Stimulated activated memory B cell treated with anti-CD40 and anti-IgM and Interleukin-4, amounts not matched to agents 10 μg/mL and 1 μg/mL and 100 μg/mL, for 72 hours (primary cell): ENCODE results near the gene FEZF2.

Experiments
- ATAC-seq: fragments of 150-1000 bp; cut with Tn5 transposase; 2 replicates; pipeline ENCODE4 v1.10.0; 2021
- H3K27ac Mint-ChIP-seq: one replicate; pipeline ENCODE4 v1.8.0; 2022; ENCODE audit warnings: mild to moderate bottlenecking, mixed read lengths
- H3K27me3 Mint-ChIP-seq: one replicate; pipeline ENCODE4 v1.8.0; 2022; ENCODE audit warnings: mixed read lengths
- H3K36me3 Mint-ChIP-seq: one replicate; pipeline ENCODE4 v1.8.0; 2022; ENCODE audit warnings: mixed read lengths
- H3K4me1 Mint-ChIP-seq: one replicate; pipeline ENCODE4 v1.8.0; 2022; ENCODE audit warnings: mixed read lengths
- H3K4me3 Mint-ChIP-seq: one replicate; pipeline ENCODE4 v1.8.0; 2022; ENCODE audit warnings: mild to moderate bottlenecking, moderate library complexity, mixed read lengths
- H3K9me3 Mint-ChIP-seq: one replicate; pipeline ENCODE4 v1.8.0; 2022; ENCODE audit warnings: mixed read lengths

Gene FEZF2

DNA sequence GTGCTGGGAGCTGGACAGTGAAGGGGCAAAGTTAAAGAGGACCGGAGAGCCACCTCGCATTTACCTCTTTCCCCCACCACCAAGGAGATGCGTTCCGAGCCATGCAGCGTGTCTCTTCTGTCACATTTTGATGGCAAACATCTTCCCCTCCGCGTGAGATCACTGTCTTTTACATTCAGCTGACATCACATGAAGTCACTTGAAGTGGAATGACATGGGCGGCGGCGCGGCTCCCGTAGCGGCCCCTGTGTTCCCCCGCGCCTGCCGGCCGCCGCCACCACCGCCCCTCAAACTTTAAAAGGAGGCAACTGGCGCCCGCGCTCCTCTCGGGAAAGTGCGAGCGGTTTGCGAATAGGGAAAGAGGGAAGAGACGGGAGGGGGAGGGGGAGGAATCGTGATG is at the start of gene FEZF2:
Gene FEZF2 (minus strand): TSS at position 336 of the 400 bp plus-strand sequence. CDS start 682 bp downstream, outside the sequence.
- Mint-ChIP-seq H3K4me1 (peaks cover 9% of the 10 kb centered on the region), H3K4me3 (no peak within 1 kb of the TSS), H3K9me3 (no peaks in the 10 kb centered on the region), H3K27ac (no peak within 1 kb of the TSS), H3K27me3 (peaks cover 91% of the 10 kb centered on the region), H3K36me3 (no peaks in the 10 kb centered on the region)
- no peak for ATAC-seq

DNA sequence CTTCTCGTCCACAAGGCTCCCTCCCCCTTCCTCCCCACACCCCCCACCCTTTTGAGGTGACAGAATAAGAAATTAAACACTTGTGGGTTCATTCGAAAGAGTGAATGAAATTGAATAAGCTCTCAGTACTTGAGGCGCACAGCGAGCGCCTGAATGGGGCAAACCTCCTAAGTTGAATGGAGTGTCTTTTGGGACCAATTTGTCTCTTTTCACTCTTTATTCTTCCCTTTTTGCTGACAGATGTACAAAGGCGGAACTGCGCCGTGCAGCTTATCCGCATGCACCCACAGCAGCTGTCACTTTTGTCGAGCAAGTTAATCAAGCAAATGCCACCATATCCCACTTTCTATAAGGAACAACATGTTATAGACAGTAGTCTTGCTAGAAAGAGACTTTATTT is 47.9 kb upstream of the FEZF2 start:
- Mint-ChIP-seq H3K4me1 (no peaks in the 10 kb centered on the region), H3K27me3 (peaks cover 8% of the 10 kb centered on the region), H3K4me3 (no peak overlapping the region), H3K36me3 (no peaks in the 10 kb centered on the region), H3K27ac (no peak overlapping the region), H3K9me3 (no peaks in the 10 kb centered on the region)
- ATAC-seq = no peak

DNA sequence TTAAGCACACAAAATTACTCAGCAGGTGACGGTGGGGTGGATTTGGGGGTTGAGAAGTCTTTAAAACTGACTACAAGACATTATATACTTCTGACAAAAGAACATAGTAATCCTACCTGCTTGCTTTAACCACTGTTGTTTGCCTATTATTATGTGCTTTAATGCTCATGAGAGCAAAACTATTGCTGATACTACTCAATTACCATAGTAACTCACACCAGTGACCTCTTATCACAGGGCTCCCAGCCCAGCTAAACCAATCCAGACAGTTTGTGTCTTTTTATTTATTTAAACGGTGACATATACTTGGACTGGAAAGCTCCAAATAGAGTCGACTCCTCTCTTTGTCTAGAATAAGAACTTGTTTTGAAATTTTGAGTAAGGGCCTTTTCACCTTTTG is 42.8 kb upstream of the FEZF2 start:
- no peak overlapping the region for H3K4me3 Mint-ChIP-seq
- no peak overlapping the region for H3K27ac Mint-ChIP-seq
- H3K27me3 Mint-ChIP-seq = no peaks in the 10 kb centered on the region
- no peak for ATAC-seq
- H3K4me1 Mint-ChIP-seq = no peaks in the 10 kb centered on the region
- no peaks in the 10 kb centered on the region for H3K36me3 Mint-ChIP-seq
- H3K9me3 Mint-ChIP-seq = no peaks in the 10 kb centered on the region

DNA sequence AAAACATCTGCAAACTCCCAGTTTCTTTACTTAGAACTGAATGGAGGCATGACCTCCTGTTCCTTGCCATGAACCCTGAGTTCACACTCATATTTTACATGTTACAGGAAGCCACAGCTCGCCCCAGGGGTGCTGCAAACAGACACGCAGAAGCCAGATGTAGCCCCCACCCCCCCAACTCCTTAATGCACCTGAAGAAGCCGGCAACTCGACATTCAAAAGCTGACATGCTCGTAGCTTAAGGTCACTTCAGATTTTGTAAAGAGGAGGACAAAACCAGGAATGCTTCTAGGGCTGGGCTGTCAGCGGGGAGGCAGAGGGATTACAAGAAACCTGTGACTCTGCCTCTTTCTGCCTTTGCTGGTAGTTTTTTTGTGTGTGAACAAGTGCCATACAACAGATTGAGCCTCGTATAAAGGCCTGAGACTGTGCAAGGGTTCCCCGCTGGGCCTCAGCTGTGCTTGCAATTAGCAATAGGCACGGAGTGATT is 42.0 kb upstream of the FEZF2 start:
- H3K4me1 Mint-ChIP-seq = no peaks in the 10 kb centered on the region
- no peak for ATAC-seq
- H3K27ac Mint-ChIP-seq = no peak overlapping the region
- H3K27me3 Mint-ChIP-seq = no peaks in the 10 kb centered on the region
- no peak overlapping the region for H3K4me3 Mint-ChIP-seq
- no peaks in the 10 kb centered on the region for H3K9me3 Mint-ChIP-seq
- no peaks in the 10 kb centered on the region for H3K36me3 Mint-ChIP-seq

DNA sequence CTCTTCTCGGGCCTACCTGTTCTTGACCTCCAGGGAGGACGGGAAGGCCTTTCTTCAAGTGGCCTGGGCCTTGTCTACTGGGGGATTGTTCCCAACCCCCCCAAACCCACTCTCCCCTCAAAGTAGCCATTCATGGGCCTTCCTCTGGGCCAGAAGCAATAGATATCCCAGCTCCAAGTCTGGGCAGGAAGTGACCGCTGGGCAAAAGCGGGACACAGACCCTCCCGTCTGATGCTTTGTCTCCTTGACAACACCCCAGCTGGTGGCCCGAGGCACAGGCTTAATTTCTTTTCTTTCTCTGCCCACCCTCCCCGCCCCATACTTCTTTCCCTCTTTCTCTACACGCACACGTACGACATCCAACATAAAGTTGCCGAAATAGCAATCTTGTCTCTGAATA is 41.4 kb upstream of the FEZF2 start:
- Mint-ChIP-seq H3K27ac (no peak overlapping the region), H3K27me3 (no peaks in the 10 kb centered on the region), H3K9me3 (no peaks in the 10 kb centered on the region), H3K4me3 (no peak overlapping the region), H3K36me3 (no peaks in the 10 kb centered on the region), H3K4me1 (no peaks in the 10 kb centered on the region)
- no peak for ATAC-seq

DNA sequence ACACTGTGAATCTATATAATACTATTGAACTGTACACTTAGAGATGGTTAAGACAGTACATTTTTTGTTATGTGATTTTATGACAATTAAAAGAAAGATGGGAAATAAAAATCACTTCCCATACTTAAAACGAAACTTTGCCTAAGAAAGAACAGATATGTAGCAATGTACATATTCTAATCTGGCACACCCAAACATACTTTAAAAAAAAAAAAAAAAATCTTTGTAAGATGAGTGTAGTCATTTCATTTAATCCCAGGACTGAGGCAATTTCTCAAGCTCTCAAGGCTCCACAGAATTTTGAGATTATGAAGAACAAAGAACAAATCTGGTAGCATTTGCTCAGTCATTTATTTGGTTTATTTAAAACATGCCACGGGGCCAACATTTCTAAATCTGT is 40.3 kb upstream of the FEZF2 start:
- Mint-ChIP-seq H3K4me1 (no peaks in the 10 kb centered on the region), H3K36me3 (no peaks in the 10 kb centered on the region), H3K9me3 (no peaks in the 10 kb centered on the region), H3K27me3 (no peaks in the 10 kb centered on the region), H3K4me3 (no peak overlapping the region), H3K27ac (no peak overlapping the region)
- no peak for ATAC-seq

DNA sequence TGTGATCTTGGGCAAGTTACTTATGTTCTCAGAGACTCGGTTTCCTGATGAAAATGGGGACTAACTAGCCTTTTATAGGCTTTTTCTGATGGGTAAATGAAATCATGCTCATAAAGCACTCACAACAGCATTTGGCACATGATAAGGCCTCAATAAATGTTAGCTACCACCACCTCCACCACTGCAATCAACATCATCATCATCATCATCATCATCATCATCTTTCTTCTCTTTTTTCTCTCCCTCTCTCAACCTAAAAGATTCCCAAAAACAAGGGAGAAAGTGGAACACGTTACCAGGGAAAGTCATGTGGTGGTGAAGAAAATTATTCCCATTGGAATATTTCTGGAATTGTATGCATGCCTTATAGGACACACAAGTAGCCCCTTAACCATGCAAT is 33.6 kb upstream of the FEZF2 start:
- no peaks in the 10 kb centered on the region for H3K27me3 Mint-ChIP-seq
- H3K9me3 Mint-ChIP-seq = no peaks in the 10 kb centered on the region
- no peak overlapping the region for H3K4me3 Mint-ChIP-seq
- H3K36me3 Mint-ChIP-seq = no peaks in the 10 kb centered on the region
- H3K4me1 Mint-ChIP-seq = no peaks in the 10 kb centered on the region
- no peak for ATAC-seq
- no peak overlapping the region for H3K27ac Mint-ChIP-seq

DNA sequence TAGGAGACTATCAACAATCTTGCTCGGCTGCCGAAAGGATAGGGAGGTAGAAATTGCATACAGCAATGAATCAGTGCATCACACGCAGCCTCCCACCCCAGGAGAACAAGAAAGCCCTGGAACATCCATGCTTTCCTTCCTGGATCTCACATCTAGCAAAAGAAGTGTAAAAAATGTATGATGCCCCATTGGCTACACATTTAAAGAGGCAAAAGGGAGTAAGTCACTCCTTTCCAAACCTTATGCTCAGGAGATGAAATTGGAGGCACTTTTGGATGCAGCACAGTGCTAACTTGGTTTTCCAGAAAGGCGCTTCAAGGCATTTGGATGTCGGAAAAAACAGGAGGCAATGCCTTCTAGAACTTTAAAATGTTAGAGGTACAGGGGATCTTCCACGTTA is 32.2 kb upstream of the FEZF2 start:
- ATAC-seq = no peak
- Mint-ChIP-seq H3K4me1 (no peaks in the 10 kb centered on the region), H3K27me3 (no peaks in the 10 kb centered on the region), H3K27ac (no peak overlapping the region), H3K4me3 (no peak overlapping the region), H3K9me3 (no peaks in the 10 kb centered on the region), H3K36me3 (no peaks in the 10 kb centered on the region)

DNA sequence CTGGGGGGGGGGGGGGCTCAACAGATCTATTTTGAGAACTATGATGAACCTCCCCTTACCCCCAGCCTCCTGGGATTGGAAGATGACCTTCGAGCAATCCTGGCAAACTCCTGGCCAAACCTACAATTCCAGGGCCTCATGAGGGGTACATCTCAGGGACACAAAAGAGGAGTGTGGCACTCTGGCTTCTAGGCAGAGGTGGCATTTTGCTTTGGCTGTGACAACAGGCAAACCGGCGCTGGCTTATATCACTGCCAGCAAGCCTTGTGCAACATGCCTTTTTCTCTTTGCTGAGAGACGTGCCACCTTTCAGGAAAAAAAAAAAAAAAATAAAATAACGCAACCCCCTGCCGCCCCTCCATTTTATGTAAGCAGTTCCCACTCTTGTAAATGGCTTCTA is 31.8 kb upstream of the FEZF2 start:
- H3K9me3 Mint-ChIP-seq = no peaks in the 10 kb centered on the region
- H3K36me3 Mint-ChIP-seq = no peaks in the 10 kb centered on the region
- no peak overlapping the region for H3K27ac Mint-ChIP-seq
- H3K27me3 Mint-ChIP-seq = no peaks in the 10 kb centered on the region
- no peaks in the 10 kb centered on the region for H3K4me1 Mint-ChIP-seq
- no peak overlapping the region for H3K4me3 Mint-ChIP-seq
- ATAC-seq = no peak

DNA sequence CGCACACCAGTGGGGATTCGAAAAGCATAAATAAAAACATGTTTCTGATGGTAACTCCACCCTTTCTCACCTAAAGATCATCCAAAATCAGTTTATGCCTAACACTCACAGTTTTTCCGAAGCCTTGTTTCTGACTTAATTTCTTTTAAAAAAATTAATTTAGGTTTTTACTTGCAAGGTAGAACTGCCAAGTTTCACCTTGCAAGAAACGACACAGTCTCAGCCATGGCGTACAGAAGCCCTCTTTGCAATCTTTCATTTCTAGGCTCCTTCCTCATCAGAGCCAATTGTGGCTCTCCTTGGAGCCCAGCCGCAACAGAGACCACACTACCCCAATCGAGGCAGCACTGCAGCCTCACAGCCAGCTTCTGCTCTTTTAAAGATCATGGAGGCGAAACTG is 31.0 kb upstream of the FEZF2 start:
- no peak for ATAC-seq
- H3K27ac Mint-ChIP-seq = no peak overlapping the region
- H3K27me3 Mint-ChIP-seq = no peaks in the 10 kb centered on the region
- H3K36me3 Mint-ChIP-seq = no peaks in the 10 kb centered on the region
- no peak overlapping the region for H3K4me3 Mint-ChIP-seq
- H3K4me1 Mint-ChIP-seq = no peaks in the 10 kb centered on the region
- no peaks in the 10 kb centered on the region for H3K9me3 Mint-ChIP-seq

DNA sequence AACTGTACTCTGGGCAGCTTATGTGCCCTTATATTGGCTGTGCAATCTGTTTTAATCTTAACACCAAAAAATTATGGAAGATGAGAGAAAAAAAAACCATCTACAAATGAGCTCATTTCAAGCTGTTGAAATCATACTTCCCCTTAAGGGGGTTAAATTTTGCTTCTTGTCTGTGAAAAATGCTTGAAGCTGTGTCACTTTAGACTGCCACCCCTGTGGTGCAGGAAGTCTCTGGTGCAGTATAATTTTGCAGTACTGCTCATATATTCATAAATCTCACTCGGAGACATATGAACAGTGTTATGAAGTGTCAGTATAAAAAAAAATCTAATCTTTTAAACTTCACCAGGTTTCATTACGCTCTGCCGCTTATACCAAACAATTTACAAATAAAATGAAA is 30.4 kb upstream of the FEZF2 start:
- H3K4me1 Mint-ChIP-seq = no peaks in the 10 kb centered on the region
- no peak for ATAC-seq
- H3K4me3 Mint-ChIP-seq = no peak overlapping the region
- H3K27me3 Mint-ChIP-seq = no peaks in the 10 kb centered on the region
- H3K9me3 Mint-ChIP-seq = no peaks in the 10 kb centered on the region
- H3K36me3 Mint-ChIP-seq = no peaks in the 10 kb centered on the region
- H3K27ac Mint-ChIP-seq = no peak overlapping the region

DNA sequence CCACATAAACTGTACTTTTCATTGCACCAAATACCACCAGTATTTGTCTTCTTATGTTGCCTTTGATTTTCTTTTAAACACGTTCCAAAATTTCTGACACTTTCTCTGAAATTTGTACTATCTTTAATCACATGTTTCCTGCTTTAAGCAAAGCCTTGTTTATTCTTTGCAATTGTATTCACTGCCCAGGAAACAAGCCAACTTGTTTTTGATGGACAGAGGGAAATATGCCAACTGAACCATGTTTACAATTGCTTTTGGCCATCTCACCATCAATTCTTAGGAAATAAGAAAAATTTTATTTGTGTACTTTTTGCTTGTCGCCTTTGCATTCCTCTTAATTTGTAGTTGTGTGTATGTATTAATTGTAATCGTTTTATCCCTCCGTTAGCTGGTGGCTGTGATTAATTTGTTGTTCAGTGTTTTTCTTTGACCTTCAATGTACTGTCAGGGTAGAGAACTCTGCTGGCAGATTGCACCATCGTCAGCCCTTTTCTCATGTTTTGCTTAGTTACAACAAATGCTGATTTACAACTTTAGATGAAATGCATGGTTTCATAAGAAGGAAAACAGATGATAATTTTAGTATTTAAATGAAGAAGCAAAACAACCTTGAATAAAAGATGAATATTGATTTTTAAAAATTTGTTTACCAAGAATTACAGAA is 19.4 kb upstream of the FEZF2 start:
- H3K36me3 Mint-ChIP-seq = no peaks in the 10 kb centered on the region
- H3K27ac Mint-ChIP-seq = no peak overlapping the region
- H3K4me1 Mint-ChIP-seq = no peaks in the 10 kb centered on the region
- no peak for ATAC-seq
- H3K9me3 Mint-ChIP-seq = peaks cover 3% of the 10 kb centered on the region
- no peak overlapping the region for H3K4me3 Mint-ChIP-seq
- peaks cover 20% of the 10 kb centered on the region for H3K27me3 Mint-ChIP-seq

DNA sequence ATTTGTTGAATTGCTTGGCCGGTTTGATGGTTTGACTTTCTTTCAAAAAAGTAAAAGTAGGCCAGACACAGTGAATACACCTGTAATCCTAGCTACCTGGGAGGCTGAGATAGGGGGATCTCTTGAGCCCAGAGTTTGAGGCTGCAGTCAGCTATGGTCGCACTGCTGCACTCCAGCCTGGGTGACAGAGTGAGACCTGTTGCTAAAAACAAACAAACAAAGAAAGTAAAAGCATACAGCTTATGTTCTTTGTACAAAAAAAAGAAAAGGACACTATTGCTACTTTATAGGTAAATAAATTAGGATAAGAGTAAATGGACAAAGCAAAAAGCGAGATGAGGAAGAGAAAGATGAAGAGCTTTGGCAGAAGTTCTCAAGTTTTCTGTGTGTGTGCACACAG is 13.9 kb upstream of the FEZF2 start:
- Mint-ChIP-seq H3K27me3 (no peaks in the 10 kb centered on the region), H3K4me3 (no peak overlapping the region), H3K27ac (no peak overlapping the region), H3K36me3 (no peaks in the 10 kb centered on the region), H3K9me3 (peaks cover 6% of the 10 kb centered on the region), H3K4me1 (no peaks in the 10 kb centered on the region)
- no peak for ATAC-seq

DNA sequence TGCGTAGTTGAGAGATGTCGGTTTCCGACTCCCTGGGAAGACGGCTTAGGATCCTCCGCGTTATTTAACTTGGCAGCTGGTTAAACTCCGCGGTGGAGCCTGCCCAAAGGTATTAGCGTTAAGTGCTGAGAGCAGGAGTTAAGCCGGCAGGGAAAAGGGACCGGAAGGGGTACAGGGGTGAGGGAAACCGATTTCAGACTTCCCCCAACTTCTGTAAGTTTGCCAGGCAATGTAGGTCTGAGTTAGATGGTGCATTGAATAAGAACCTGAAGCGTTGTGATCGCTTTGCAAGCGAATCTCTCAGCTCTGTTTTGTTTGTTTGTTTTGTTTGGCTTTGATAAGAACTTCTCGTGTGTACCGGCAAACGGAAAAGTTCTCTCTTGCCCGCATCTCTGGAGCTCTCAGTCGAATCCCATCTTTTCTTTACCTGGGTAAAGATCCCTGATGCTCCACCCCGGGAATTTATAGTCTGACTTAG is 6.0 kb upstream of the FEZF2 start:
- H3K27ac Mint-ChIP-seq = no peak overlapping the region
- H3K9me3 Mint-ChIP-seq = peaks cover 3% of the 10 kb centered on the region
- H3K4me1 Mint-ChIP-seq = peaks cover 3% of the 10 kb centered on the region
- H3K4me3 Mint-ChIP-seq = no peak overlapping the region
- no peaks in the 10 kb centered on the region for H3K36me3 Mint-ChIP-seq
- H3K27me3 Mint-ChIP-seq = peaks cover 60% of the 10 kb centered on the region
- ATAC-seq = no peak

DNA sequence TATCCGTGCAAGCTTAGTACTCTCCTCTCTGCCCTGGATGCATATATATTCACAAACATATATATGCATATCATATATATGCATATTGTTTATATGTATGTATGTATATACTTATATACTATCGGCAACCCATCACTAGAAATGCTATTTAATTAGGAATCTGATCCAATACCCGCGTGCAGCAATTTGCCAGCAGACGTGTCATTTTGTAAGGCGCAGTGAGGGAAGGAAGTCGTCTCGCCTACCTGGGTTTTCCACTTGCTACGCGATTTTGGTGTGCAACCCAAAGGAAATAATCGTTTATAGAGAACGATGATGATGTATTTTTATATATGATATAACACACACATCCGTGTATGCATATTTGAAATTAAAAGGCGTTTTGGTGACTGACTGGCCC is 5.6 kb upstream of the FEZF2 start:
- Mint-ChIP-seq H3K27me3 (peaks cover 64% of the 10 kb centered on the region), H3K36me3 (no peaks in the 10 kb centered on the region), H3K4me1 (peaks cover 7% of the 10 kb centered on the region), H3K4me3 (no peak overlapping the region), H3K27ac (no peak overlapping the region), H3K9me3 (peaks cover 2% of the 10 kb centered on the region)
- ATAC-seq = no peak

DNA sequence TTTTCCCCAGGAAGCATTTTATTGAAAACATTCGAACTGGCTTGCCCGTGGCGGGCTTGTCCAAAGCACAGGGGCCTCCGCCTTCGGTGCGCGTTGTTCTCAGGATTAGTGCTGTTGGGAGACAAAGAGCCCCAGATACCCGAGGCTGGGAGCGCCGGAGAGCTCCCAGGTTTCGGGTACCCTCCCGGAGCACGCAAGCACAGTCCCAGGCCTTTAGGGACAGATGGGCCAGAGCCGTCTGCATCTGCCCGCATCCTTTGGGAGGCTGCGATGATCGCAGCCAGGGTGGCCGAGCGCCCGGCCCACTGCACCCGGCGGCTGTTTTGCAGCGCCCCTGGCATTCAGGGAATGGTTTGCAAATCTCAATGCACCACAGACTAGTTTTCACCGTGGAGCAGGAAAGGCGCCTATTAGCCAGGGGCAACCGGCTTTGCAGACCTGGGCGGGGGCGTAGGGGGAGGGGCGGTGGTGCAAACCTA is 5.0 kb upstream of the FEZF2 start:
- Mint-ChIP-seq H3K4me3 (no peak overlapping the region), H3K27ac (no peak overlapping the region), H3K4me1 (peaks cover 9% of the 10 kb centered on the region), H3K36me3 (no peaks in the 10 kb centered on the region), H3K27me3 (peaks cover 70% of the 10 kb centered on the region), H3K9me3 (no peaks in the 10 kb centered on the region)
- no peak for ATAC-seq
